Activated CD8-positive, alpha-beta memory T cell treated with anti-CD3 and anti-CD28 coated beads, Interleukin-2, amount 50 U/mL, for 1 hour (primary cell): ENCODE results near the gene ARID3B.
"Not testable (repeated sequence)": the region's sequence is repeated elsewhere in the genome, so short reads cannot be mapped to it uniquely, and the experiment has no call there.

Experiments used
- DNase-seq: peaks from one replicate; pipeline ENCODE4 v3.0.0-alpha.2; 2020; ENCODE audit errors: extremely low read depth

Gene ARID3B, protein sequence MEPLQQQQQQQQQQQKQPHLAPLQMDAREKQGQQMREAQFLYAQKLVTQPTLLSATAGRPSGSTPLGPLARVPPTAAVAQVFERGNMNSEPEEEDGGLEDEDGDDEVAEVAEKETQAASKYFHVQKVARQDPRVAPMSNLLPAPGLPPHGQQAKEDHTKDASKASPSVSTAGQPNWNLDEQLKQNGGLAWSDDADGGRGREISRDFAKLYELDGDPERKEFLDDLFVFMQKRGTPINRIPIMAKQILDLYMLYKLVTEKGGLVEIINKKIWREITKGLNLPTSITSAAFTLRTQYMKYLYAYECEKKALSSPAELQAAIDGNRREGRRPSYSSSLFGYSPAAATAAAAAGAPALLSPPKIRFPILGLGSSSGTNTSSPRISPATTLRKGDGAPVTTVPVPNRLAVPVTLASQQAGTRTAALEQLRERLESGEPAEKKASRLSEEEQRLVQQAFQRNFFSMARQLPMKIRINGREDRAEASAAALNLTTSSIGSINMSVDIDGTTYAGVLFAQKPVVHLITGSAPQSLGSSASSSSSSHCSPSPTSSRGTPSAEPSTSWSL

DNA sequence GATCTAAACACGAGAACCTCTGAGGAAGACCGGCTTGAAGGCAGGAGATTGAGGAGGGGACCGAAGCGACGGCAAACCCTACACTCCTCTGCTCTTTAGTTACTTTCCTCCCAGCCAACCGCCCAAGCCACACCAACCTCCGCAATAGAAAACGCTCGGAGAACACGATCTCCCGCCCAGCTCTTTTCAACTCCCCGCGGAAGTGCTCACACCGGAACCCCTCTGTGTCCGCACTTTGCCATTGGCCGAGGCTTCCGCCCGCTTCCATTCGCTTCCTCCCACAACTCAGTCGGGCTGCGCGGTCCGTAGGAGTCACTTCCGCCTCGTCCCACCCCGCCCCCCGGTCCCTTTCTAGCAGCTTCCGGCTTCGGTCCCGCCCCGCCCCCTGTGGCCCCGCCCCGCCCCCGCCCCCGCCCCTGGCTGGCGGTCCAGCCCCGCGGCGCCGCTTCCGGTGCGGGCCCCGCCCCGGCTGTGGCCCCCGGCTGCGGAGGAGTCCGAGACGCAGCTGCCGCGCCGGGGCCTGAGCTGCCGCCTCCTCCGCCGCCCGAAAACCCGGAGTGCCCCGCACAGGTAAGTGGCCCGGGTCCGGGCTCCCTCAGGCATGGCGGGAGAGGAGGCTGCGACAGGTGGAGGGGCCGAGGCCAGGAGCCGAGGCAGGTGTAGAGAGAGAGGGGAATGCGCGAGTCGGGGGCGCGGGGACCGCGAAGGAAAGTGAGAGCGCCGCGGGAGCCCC, at the start of gene ARID3B:
ARID3B (plus strand) TSS at position 460 of the 733 bp plus-strand sequence. CDS start 2,717 bp downstream, outside the sequence.
- DNase-seq = peak; percentile 92

GRCh38 chr15:74496648-74497047, 44.4 kb upstream of the ARID3B start:
- no peak for DNase-seq

DNA sequence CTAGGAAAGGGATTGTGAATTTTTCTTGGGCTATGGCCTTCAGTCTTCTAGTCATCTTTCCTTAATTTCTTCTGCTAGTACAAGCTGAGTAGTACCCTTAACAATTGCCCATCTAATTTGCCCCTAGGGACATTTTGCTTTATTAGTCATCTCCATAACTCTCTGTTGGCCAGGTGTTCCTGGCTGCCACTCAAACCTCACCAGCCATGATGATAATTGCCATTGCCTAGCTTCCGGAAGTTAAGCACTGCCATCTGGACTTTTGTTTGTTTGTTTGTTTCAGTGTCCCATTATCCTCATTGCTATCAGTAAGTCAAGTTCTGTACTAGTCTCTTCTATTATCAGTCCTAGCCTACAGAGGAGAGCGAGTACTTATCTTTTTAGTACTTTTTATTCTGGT, 43.4 kb upstream of the ARID3B start:
- DNase-seq = no peak

- DNase-seq = no peak
Measured at GRCh38 chr15:74499366-74499765, 41.7 kb upstream of the ARID3B start.

DNA sequence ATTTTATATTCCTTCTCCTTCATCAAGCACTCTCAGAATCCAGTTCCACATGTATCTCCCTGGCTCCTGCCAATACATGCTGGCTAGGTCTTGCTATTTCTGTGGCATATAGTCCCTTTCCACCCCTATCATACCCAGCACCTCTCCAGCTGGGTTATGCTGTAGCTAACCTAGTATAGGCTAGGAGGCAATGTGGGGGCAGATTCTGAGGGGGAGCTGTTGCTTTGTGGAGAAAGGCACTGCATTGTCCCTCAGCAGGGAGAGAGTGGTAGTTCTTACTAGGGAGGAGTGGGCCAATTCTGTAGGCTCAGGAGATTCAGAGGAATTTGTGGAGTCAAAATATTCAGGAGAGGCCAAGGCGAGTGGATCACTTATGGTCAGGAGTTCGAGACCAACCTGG, 40.6 kb upstream of the ARID3B start:
- DNase-seq = no peak

GRCh38 chr15:74502301-74502700, 38.7 kb upstream of the ARID3B start:
- DNase-seq = no peak

DNA sequence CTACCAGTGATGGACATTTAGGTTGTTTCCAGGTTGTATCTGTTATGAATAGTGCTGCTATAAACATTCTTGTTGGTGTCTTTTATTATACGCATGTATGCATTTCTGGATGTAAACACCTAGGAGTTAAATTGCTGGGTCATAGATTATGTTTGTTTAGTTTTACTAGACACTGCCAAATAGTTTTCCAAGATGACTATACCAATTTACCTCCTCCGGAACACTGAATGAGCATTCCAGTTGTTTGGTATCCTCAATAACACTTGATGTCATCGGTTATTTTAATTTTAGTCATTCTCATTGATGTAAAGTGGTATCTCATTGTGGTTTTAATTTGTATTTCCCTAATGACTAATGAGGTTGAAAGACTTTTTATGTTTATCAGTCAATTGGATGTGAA, 36.6 kb upstream of the ARID3B start:
- no peak for DNase-seq

DNA sequence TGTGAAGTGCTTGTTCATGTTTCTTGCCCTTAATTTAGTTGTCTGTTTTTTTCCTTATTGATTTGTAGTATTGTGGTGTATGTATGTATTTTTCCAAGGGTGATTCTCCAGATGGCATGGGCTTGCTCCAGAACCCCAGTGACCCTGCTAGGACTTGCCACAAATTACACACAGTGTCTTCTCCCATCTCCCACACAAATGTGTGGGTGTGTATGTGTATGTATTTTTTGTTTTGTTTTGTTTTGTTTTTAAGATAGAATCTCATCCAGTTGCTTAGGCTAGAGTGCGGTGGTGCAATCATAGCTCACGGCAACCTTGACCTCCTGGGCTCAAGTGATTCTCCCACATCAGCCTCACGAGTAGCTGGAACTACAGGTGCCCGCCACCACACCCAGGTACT, 36.2 kb upstream of the ARID3B start:
- no peak for DNase-seq

DNA sequence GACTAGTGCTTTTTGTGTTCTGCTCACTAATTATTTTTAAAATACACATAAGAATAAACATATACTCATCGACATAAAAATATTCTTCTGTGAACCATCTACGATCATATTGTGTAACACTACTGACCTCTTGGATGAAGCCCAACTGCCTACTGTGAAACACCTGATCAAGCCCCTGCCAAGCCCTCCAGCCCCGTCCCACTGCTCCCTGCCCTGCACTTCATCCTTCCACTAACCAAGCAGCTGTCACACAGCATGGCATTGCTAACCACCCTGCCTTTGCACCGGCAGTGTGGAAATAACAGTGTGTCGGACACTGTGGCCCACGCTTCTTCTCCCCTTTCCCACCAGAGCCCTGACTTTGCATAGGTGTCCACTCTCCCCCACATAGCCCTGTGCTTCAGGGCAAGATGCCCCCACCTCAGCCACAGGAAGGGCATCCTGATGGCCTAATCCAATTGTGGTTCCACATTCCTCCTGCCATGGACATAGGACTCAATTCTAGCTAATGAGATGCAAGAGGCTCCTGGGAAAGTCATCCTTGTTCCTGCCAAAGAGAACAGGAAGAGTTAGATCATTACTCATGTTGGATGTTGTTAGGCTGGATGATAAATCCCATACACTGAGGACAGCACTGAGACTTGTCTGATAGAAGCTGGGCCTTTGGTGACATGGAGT, 35.0 kb upstream of the ARID3B start:
- no peak for DNase-seq

- no peak for DNase-seq
Measured at GRCh38 chr15:74506515-74506840, 34.5 kb upstream of the ARID3B start.

DNA sequence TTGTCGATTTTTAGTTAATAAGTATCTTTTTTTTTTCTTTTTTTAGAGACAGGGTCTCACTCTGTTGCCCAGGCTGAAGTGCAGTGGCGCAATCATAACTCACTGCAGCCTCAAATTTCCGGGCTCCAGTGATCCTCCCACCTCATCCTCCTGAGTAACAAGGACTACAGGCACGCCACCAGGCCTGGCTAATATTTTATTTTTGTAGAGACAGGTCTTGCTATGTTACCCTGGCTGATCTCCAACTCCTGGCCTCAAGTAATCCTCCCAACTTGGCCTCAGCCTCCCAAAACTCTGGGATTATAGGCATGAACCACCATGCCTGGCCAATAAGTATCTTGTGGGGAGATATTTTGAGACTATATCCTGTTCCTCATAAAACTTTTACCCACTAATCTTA, 29.4 kb upstream of the ARID3B start:
- no peak for DNase-seq

DNA sequence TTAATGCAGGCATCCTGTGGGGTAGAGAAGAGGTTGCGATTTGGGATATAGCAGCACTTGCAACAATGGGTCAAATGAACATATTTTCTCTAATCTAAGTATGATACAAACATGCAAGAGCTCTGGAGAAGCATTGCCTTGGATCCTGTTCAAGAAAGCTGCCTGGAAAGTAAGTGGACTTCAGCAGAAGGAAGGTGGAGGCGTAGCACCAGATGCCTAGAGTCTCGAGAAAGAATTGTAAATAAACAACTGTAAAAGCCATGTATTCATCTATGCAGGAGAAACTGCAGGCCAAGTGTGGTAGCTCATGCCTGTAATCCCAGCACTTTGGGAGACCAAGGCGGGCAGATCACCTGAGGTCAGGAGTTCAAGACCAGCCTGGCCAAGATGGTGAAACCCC, 27.0 kb upstream of the ARID3B start:
- DNase-seq = not testable (repeated sequence)

GRCh38 chr15:74517096-74517495, 23.9 kb upstream of the ARID3B start:
- DNase-seq = no peak

- DNase-seq = no peak
Measured at GRCh38 chr15:74519311-74519710, 21.7 kb upstream of the ARID3B start.

GRCh38 chr15:74520407-74520806, 20.6 kb upstream of the ARID3B start:
- no peak for DNase-seq

- DNase-seq = no peak
Measured at GRCh38 chr15:74523982-74524381, 17.0 kb upstream of the ARID3B start.

GRCh38 chr15:74525309-74525708, 15.7 kb upstream of the ARID3B start:
- no peak for DNase-seq

- DNase-seq = no peak
Measured at GRCh38 chr15:74525945-74526344, 15.1 kb upstream of the ARID3B start.

- DNase-seq = no peak
Measured at GRCh38 chr15:74528876-74529275, 12.1 kb upstream of the ARID3B start.

DNA sequence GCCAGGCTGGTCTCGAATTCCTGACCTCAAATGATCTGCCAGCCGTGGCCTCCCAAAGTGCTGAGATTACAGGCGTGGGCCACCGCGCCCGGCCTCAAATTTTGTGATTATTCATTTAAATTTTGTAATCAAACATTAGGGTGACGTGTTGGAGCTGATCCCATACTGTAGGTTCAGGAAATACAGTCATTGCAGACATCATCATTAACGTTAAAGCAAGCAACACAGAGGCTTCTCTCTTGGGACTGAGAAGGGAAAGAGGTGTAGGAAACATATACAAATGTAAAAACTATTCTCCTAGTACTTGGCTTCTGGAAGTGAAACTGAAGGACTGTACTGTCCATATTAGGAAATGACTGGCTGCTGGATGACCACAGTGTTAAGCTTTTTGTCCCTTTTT, 11.1 kb upstream of the ARID3B start:
- no peak for DNase-seq

- DNase-seq = no peak
Measured at GRCh38 chr15:74530771-74531143, 10.3 kb upstream of the ARID3B start.

GRCh38 chr15:74531144-74531811, 9.7 kb upstream of the ARID3B start:
- DNase-seq = no peak
